GM13977 (cell line): ENCODE results near the gene ADTRP.
A peak's percentile ranks its signal among the peaks of the same experiment; 100 is the strongest.

Source experiments
- DNase-seq: peaks from one replicate; pipeline ENCODE4 v3.0.0; 2012; ENCODE audit warnings: low spot score
- CTCF ChIP-seq: IDR thresholded peaks from 2 replicates; pipeline ENCODE4 v1.5.1; 2012; ENCODE audit warnings: mild to moderate bottlenecking, control low read depth; ENCODE audit not compliant: insufficient read depth; ENCODE audit errors: extremely low read depth, missing control alignments
- in situ Hi-C: fragments of 300-500 bp; cut with MboI; formaldehyde crosslinking; loops from one replicate; pipeline ENCODE4 v1.12.0; 2022; ENCODE audit warnings: low sequenced_read_pairs, low pct_unique_long_range_greater_than_20kb, mixed read lengths, inconsistent platforms; ENCODE audit not compliant: unreplicated experiment

The ADTRP gene

GRCh38 chr6:11734861-11735613, 43.6 kb downstream of the ADTRP start:
- no peak for DNase-seq
- no peak for TF ChIP-seq CTCF
- in situ Hi-C loops, result no loop called here

- DNase-seq, result peak; percentile 77
These were observed 46.5 kb downstream of the ADTRP start for GRCh38 chr6:11732036-11732631.

DNA sequence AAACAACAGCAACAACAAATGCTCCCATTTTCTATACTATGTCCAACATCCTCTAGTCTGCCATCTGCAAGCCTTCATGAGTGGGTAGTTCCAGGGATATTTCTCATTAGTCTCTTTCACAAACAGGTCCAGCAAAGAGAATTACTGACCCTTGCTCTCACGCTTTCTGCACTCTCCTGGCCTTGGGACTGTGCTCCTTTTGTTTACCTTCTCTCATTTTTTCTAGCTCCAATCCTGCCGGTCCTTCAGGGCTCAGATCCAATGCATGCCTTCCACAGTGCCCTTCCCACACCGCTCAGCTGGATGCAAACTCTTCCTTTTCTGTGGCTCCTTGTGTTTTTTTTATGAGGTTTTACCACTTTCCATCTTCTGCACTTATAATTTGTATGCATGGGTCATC, 47.2 kb downstream of the ADTRP start:
- in situ Hi-C loops, result no loop called here
- TF ChIP-seq CTCF, result no peak
- no peak for DNase-seq

More at GRCh38 chr6:11732036-11732631, 46.5 kb downstream of the ADTRP start:
- in situ Hi-C loops, result no loop called here
- TF ChIP-seq CTCF, result no peak

DNA sequence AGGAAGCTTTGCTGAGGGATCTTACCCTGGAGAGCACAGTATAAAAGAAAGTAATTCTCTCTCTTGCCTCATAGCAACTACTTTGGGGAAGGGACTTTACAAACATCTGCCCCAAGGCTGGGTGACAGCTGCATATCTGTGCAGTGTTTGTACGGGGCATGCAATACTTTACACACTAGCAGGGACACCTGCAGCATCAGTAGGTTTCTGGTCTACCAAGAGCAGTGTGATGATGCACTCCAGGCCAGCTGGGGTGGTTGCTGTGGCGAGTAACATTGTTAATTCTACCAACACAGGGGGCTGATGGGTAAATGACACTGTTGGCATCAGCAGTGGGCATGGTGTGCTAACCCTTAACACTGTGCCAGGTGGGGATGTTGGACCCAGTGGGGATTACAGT, 48.0 kb downstream of the ADTRP start:
- DNase-seq, result peak; percentile 56
- in situ Hi-C loops, result no loop called here
- no peak for TF ChIP-seq CTCF

DNA sequence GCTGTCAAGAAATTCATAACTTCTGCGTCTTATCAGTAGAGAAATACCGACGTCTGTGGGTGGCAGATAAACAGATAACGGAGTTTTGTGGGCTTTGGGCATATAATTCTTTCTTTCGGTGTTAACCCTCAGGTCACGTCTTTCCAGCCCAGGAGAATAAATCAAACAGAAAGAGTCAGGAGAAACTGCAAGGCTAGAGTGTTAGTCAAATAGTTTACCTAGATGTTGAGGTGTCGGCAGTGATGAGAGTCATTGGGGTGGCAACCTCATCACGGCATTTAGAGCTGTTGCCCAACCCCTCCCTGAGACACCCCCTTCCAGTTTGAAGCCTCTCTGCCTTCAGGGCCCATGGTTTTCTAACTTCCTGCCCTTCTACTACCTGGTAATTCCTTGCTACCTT, 49.5 kb downstream of the ADTRP start:
- no peak for TF ChIP-seq CTCF
- in situ Hi-C loops, result no loop called here
- no peak for DNase-seq

DNA sequence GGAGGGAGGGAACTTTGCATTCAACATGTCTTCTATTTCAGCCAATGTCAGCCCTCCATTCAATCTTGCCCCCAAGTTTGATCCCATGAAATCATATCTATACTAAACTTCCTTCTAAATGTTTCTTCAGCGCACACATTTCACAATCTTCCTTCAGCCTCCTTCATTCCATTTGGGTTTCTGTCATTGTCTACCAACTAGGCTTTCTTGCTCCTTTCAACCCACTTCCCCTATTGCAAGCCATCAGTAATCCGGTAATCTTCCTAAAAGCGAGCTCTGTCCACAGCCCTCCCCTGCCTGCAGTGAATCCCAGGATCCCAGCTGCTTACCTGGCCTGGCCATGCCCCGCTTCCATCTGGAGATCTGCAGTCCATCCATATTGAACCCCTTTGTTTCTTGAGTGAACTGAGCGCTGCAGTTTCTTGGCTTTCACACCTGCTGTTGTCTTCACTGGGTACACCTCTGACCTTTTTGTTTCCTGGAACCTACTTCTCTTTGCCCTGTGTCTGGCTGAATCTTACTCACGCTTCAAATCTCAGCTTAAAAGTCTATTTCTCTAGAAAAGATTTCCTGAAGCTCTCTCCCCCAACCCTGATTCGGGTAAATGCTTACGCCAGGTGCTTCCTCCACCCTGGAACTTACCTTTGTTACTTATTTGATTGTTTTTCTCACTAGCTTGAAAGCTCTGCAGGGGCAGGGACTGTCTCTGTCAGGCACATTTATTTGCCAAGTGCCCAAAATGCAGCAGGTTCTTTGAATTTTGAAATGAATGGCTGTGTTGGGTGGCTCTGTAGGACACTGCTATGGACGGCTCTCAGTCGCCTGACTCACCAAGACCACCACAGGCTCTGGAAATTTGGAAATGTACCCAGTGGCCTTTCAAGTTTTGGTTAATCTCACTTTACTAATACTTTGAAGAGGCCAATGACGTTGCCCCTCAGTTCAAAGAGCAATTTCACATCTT, 50.3 kb downstream of the ADTRP start:
- no peak for TF ChIP-seq CTCF
- in situ Hi-C loops, result no loop called here
- no peak for DNase-seq
